A549 (cell line): ENCODE measurements around the gene ANKRD63. TPM values are rescaled to one million over a fixed set of nuclear protein-coding genes. Genes with fewer than 3 reads are reported as not detected.

Experiments
- ATAC-seq, 2 experiments: fragments of 200-7000 bp in 1 of 2; fragments of >200 bp in 1 of 2; cut with Nextera tagmentation in 1 of 2; cut with Tn5 transposase in 1 of 2; 3 replicates each; pipeline versions ENCODE4 v1.8.0 to v1.9.1; 2018 to 2020; ENCODE audit warnings: mild to moderate bottlenecking in 1 of 2, moderate library complexity in 1 of 2
- CTCF ChIA-PET: fragments of 300-600 bp; sonication (Branson Sonifier 250); formaldehyde crosslinking; extraction: SDS; loops from one replicate; lab custom pipeline; 2021; ENCODE audit warnings: antibody characterized with exemption, inconsistent platforms; lab: Yijun Ruan, JAX
- POLR2A ChIA-PET: fragments of 350-600 bp; formaldehyde crosslinking; extraction: SDS; loops from one replicate; lab custom pipeline; 2021; ENCODE audit warnings: antibody characterized with exemption, inconsistent platforms; lab: Yijun Ruan, JAX
- DNase-seq, 2 experiments: peaks; one replicate each; pipeline versions ENCODE4 v3.0.0 to v3.0.0-alpha.2; 2011 to 2016; ENCODE audit warnings: low read depth in 1 of 2, low spot score in 1 of 2
- FAIRE-seq: peaks from 2 replicates; lab custom pipeline; 2011; peaks lifted over from hg19 to GRCh38; lab: Jason Lieb, UNC
- H3K27ac ChIP-seq, 2 experiments: fragments of >200 bp; sonication (Bioruptor Twin); formaldehyde crosslinking; 3 replicates each; pipeline ENCODE4 v1.5.1; 2016 to 2017
- H3K4me1 ChIP-seq: fragments of >200 bp; sonication (Bioruptor Twin); formaldehyde crosslinking; 3 replicates; pipeline ENCODE4 v1.6.1; 2016
- H3K4me2 ChIP-seq: fragments of >200 bp; sonication (Bioruptor Twin); formaldehyde crosslinking; 3 replicates; pipeline ENCODE4 v1.6.1; 2016
- H3K4me3 ChIP-seq: fragments of >200 bp; sonication (Bioruptor Twin); formaldehyde crosslinking; 3 replicates; pipeline ENCODE4 v1.5.1; 2016
- H3K9me3 ChIP-seq: fragments of >200 bp; sonication (Bioruptor Twin); formaldehyde crosslinking; 3 replicates; pipeline ENCODE4 v1.6.1; 2016
- BHLHE40 ChIP-seq: IDR thresholded peaks from 2 replicates; pipeline ENCODE4 v1.6.1; 2012; ENCODE audit warnings: low read depth, low read length, inconsistent platforms
- CBX8 ChIP-seq: fragments of 200-600 bp; sonication (generic); IDR thresholded peaks from 2 replicates; pipeline ENCODE4 v1.6.1; 2016
- CHD2 ChIP-seq: fragments of 150-350 bp; IDR thresholded peaks from 2 replicates; pipeline ENCODE4 v1.6.1; 2014; ENCODE audit warnings: low read length; ENCODE audit not compliant: partially characterized antibody
- CHD4 ChIP-seq: fragments of 200-600 bp; sonication (generic); IDR thresholded peaks from 2 replicates; pipeline ENCODE4 v1.6.1; 2016; ENCODE audit warnings: antibody characterized with exemption, mild to moderate bottlenecking, borderline replicate concordance
- EHMT2 ChIP-seq: fragments of 200-600 bp; sonication (generic); IDR thresholded peaks from 2 replicates; pipeline ENCODE4 v1.6.1; 2016; ENCODE audit warnings: antibody characterized with exemption, low read depth, mild to moderate bottlenecking, moderate library complexity
- ELK1 ChIP-seq: fragments of 150-350 bp; IDR thresholded peaks from 2 replicates; pipeline ENCODE4 v1.6.1; 2014; ENCODE audit warnings: low read depth, mild to moderate bottlenecking, low read length
- GATA3 ChIP-seq: IDR thresholded peaks from 2 replicates; pipeline ENCODE4 v1.6.1; 2012; ENCODE audit warnings: borderline replicate concordance
- HOXB13 ChIP-seq: fragments of 250-450 bp; sonication (Bioruptor Pico); IDR thresholded peaks from 2 replicates; pipeline ENCODE4 v1.5.0; 2020; ENCODE audit warnings: low read depth, mild to moderate bottlenecking, moderate library complexity
- JUNB ChIP-seq: fragments of >200 bp; sonication (Bioruptor Twin); formaldehyde crosslinking; IDR thresholded peaks from 2 replicates; pipeline ENCODE4 v1.6.1; 2016
- MAFK ChIP-seq: fragments of 450-650 bp; IDR thresholded peaks from 2 replicates; pipeline ENCODE4 v1.6.1; 2014; ENCODE audit not compliant: partially characterized antibody
- MAZ ChIP-seq: fragments of 150-350 bp; IDR thresholded peaks from 2 replicates; pipeline ENCODE4 v1.6.1; 2014; ENCODE audit warnings: antibody characterized with exemption, low read depth, low read length, borderline replicate concordance
- PBX3 ChIP-seq: IDR thresholded peaks from 2 replicates; pipeline ENCODE4 v1.6.1; 2012
- PHF8 ChIP-seq: fragments of 200-600 bp; sonication (generic); IDR thresholded peaks from 2 replicates; pipeline ENCODE4 v1.6.1; 2016; ENCODE audit warnings: low read depth, mild to moderate bottlenecking, antibody characterized with exemption, moderate library complexity, borderline replicate concordance
- RARB ChIP-seq: fragments of 250-450 bp; sonication (Bioruptor Pico); IDR thresholded peaks from 2 replicates; pipeline ENCODE4 v1.8.0; 2021; ENCODE audit warnings: mild to moderate bottlenecking, moderate library complexity
- REST ChIP-seq: fragments of 200-600 bp; sonication (generic); IDR thresholded peaks from 2 replicates; pipeline ENCODE4 v1.6.1; 2016; ENCODE audit warnings: antibody characterized with exemption, mild to moderate bottlenecking, moderate library complexity
- SMC3 ChIP-seq: fragments of >200 bp; sonication (Bioruptor Twin); formaldehyde crosslinking; IDR thresholded peaks from 3 replicates; pipeline ENCODE4 v1.6.1; 2018; ENCODE audit warnings: inconsistent platforms
- TFCP2L1 ChIP-seq: fragments of 250-450 bp; sonication (Bioruptor Pico); IDR thresholded peaks from 2 replicates; pipeline ENCODE4 v1.5.0; 2021; ENCODE audit warnings: mild to moderate bottlenecking
- TP53 ChIP-seq: fragments of 250-450 bp; sonication (Bioruptor Pico); IDR thresholded peaks from 2 replicates; pipeline ENCODE4 v1.5.0; 2021; ENCODE audit warnings: mild to moderate bottlenecking, moderate library complexity
- ZC3H11A ChIP-seq: fragments of 450-650 bp; IDR thresholded peaks from 2 replicates; pipeline ENCODE4 v1.6.1; 2014; ENCODE audit warnings: antibody characterized with exemption, mild to moderate bottlenecking
- ZFP36 ChIP-seq: fragments of 450-650 bp; IDR thresholded peaks from 2 replicates; pipeline ENCODE4 v1.6.1; 2014; ENCODE audit warnings: borderline replicate concordance; ENCODE audit not compliant: partially characterized antibody
- ZSCAN20 ChIP-seq: fragments of 250-450 bp; sonication (Bioruptor Pico); IDR thresholded peaks from 2 replicates; pipeline ENCODE4 v1.8.0; 2022; ENCODE audit warnings: mild to moderate bottlenecking, moderate library complexity
- WGBS: methylation state at CpG from one replicate; pipeline ENCODE4 v1.1.6; 2017; ENCODE audit errors: missing lambda C conversion rate; 5-methylcytosine and 5-hydroxymethylcytosine counted together
- polyA plus RNA-seq, 4 experiments: library from polyadenylated mRNA; depleted of rRNA in 3 of 4; stranded (reverse); fragments of >200 nt; fragmentation: RNase III in 1 of 4; extraction: RNeasy Plus Mini Kit Qiagen cat#74134 plus additional on column Dnase treatment in 1 of 4; gene quantifications; 2 replicates in 3 of 4; 3 replicates in 1 of 4; pipeline ENCODE4 v1.2.3, GENCODE V29; 2011 to 2017

Gene ANKRD63
- polyA plus RNA-seq, 2 of the 4 experiments (the other 2 are of a cell fraction) = 0.25 TPM; not detected in 1

- Histone ChIP-seq H3K4me2 (no peak overlapping the region), H3K4me1 (peaks cover 5% of the 10 kb centered on the region; the same call in 1 of the 3 replicates), H3K9me3 (no peaks in the 10 kb centered on the region), H3K4me3 (no peak overlapping the region), H3K27ac (no peak overlapping the region)
- FAIRE-seq = no peak
- ATAC-seq = no peak
- TF ChIP-seq PHF8 (no peak), MAZ (no peak), GATA3 (no peak), PBX3 (no peak), EHMT2 (no peak), RARB (CRISPR knock-in tag) (no peak), BHLHE40 (no peak), CBX8 (no peak), MAFK (no peak), CHD2 (no peak), JUNB (no peak), TP53 (CRISPR knock-in tag) (no peak), SMC3 (no peak), REST (no peak), HOXB13 (CRISPR knock-in tag) (no peak), ELK1 (no peak), ZSCAN20 (CRISPR knock-in tag) (no peak), ZC3H11A (no peak), CHD4 (no peak)
- DNase-seq = no peak
- POLR2A ChIA-PET = no interaction called here
- CTCF ChIA-PET = interaction anchor here (19.1 kb wide), 1 partner anchor 16 kb away, joined by 248 read pairs; no protein-coding TSS in a partner anchor
- WGBS = 65% methylated on average over 7 of the region's 7 CpGs
Observed at GRCh38 chr15:40259021-40259420, 23.8 kb downstream of the ANKRD63 start.

GRCh38 chr15:40258544-40258943 is 24.3 kb downstream of the ANKRD63 start:
- ChIA-PET CTCF (interaction anchor here (1.3 to 19.1 kb wide), 3 partner anchors 12 to 164 kb away, joined by 4 to 248 read pairs (median 8); no protein-coding TSS in a partner anchor), POLR2A (no interaction called here)
- Histone ChIP-seq H3K9me3 (no peaks in the 10 kb centered on the region), H3K4me1 (peaks cover 5% of the 10 kb centered on the region; the same call in 1 of the 3 replicates), H3K4me2 (no peak overlapping the region), H3K4me3 (no peak overlapping the region), H3K27ac (no peak overlapping the region)
- TF ChIP-seq TFCP2L1 = no peak
- TF ChIP-seq ZFP36 = no peak
- DNase-seq (no peak), ATAC-seq (no peak), FAIRE-seq (no peak)
- WGBS = 78% methylated on average over 6 of the region's 8 CpGs
